HEK293T (cell line): Measurements from ENCODE around the gene LRMDA.

Experiments
- CTCF ChIA-PET: fragments of 350-600 bp; formaldehyde crosslinking; extraction: SDS; loops from one replicate; lab custom pipeline; 2021; ENCODE audit warnings: antibody characterized with exemption, inconsistent platforms; lab: Yijun Ruan, JAX
- POLR2A ChIA-PET: fragments of 350-600 bp; formaldehyde crosslinking; extraction: SDS; loops from one replicate; lab custom pipeline; 2020; ENCODE audit warnings: antibody characterized with exemption, inconsistent platforms; lab: Yijun Ruan, JAX
- DNase-seq: peaks from one replicate; pipeline ENCODE4 v3.0.0; 2012; ENCODE audit warnings: mixed read lengths; ENCODE audit errors: extremely low spot score
- ARNT ChIP-seq: fragments of 450-650 bp; IDR thresholded peaks from 2 replicates; pipeline ENCODE4 v1.6.1; 2017; ENCODE audit warnings: mild to moderate bottlenecking
- BHLHE40 ChIP-seq: fragments of 450-650 bp; IDR thresholded peaks from 2 replicates; pipeline ENCODE4 v1.6.1; 2016; ENCODE audit warnings: mild to moderate bottlenecking, moderate library complexity, borderline replicate concordance
- CTBP1 ChIP-seq: fragments of 450-650 bp; IDR thresholded peaks from 2 replicates; pipeline ENCODE4 v1.6.1; 2016; ENCODE audit warnings: borderline replicate concordance
- ELF4 ChIP-seq: fragments of 450-650 bp; IDR thresholded peaks from 2 replicates; pipeline ENCODE4 v1.6.1; 2017; ENCODE audit warnings: antibody characterized with exemption
- FOXA1 ChIP-seq: fragments of 450-650 bp; IDR thresholded peaks from 2 replicates; pipeline ENCODE4 v1.6.1; 2016; ENCODE audit warnings: mild to moderate bottlenecking
- FOXK2 ChIP-seq: fragments of 450-650 bp; IDR thresholded peaks from 2 replicates; pipeline ENCODE4 v1.6.1; 2016; ENCODE audit warnings: mild to moderate bottlenecking
- FOXM1 ChIP-seq: fragments of 450-650 bp; IDR thresholded peaks from 2 replicates; pipeline ENCODE4 v1.6.1; 2017; ENCODE audit warnings: mild to moderate bottlenecking, borderline replicate concordance
- HDGF ChIP-seq: fragments of 450-650 bp; IDR thresholded peaks from 2 replicates; pipeline ENCODE4 v1.6.1; 2017; ENCODE audit warnings: antibody characterized with exemption, borderline replicate concordance
- L3MBTL2 ChIP-seq: fragments of 450-650 bp; conservative IDR thresholded peaks from 2 replicates; pipeline ENCODE4 v1.6.1; 2016; ENCODE audit warnings: mild to moderate bottlenecking
- LEF1 ChIP-seq: fragments of 450-650 bp; IDR thresholded peaks from 2 replicates; pipeline ENCODE4 v1.6.1; 2017; ENCODE audit warnings: mild to moderate bottlenecking, borderline replicate concordance
- NFRKB ChIP-seq: fragments of 450-650 bp; IDR thresholded peaks from 2 replicates; pipeline ENCODE4 v1.6.1; 2016; ENCODE audit warnings: mild to moderate bottlenecking, moderate library complexity
- SP1 ChIP-seq: fragments of 450-650 bp; IDR thresholded peaks from 2 replicates; pipeline ENCODE4 v1.6.1; 2017
- SUZ12 ChIP-seq: fragments of 450-650 bp; IDR thresholded peaks from 2 replicates; pipeline ENCODE4 v1.6.1; 2016; ENCODE audit warnings: mild to moderate bottlenecking
- TARDBP ChIP-seq: fragments of 450-650 bp; IDR thresholded peaks from 2 replicates; pipeline ENCODE4 v1.6.1; 2016
- ZNF384 ChIP-seq: fragments of 450-650 bp; IDR thresholded peaks from 2 replicates; pipeline ENCODE4 v1.6.1; 2016
- TF ChIP-seq, protein P1 (sequence below): fragments of 450-650 bp; IDR thresholded peaks from 2 replicates; pipeline ENCODE4 v1.6.1; 2016

LRMDA gene

DNA sequence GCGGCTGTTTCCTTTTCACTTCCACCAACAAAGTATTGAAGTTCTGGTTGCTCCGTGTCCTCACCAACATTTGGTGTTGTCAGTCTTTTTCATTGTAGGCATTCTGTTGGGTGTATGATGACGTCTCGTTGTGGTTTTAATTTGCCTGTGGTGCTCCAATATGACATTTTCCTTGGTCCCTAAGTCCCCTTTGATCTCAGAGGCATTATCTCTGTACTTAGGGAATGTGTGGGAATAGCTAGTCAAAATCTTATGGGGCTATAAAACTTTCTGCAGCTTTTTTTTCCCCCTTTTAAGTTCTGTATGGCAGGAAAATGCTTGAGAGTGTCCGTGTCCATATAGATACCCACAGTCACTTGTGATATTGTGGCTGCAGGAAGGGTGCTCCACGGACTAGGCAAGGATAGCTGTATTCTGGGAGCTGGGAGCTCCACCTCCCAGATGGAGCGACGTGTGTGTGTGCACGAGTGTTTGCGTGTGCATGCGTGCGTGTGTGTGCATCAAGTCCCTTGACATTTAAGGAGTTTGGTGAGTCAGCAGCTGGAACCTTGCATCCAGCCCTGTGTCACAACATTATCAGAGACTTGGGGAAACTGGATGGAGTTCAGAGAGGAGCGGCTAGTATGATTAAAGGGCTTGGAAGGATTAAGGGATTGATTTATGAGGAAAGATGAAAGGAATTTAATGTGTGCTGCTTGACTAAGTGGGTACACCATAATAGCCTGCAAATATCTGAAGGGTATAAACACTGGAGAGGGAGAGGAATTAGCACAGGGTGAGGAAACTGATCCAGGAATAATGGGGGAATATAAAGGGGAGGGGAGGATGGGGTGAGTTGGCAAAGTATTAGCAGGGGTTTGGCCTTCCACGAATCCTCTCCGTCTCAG lies 66.8 kb downstream of the LRMDA start:
- POLR2A ChIA-PET = interaction anchor here (0.7 to 1.5 kb wide), 5 partner anchors 11 to 96 kb away, joined by 3 to 8 read pairs (median 4); partner anchors contain the start of gene ZNF503
- CTCF ChIA-PET = interaction anchor here (0.8 kb wide), 1 partner anchor 64 kb away, joined by 5 read pairs; no protein-coding TSS in a partner anchor
- TF ChIP-seq CTBP1 (no peak), L3MBTL2 (no peak), SP1 (no peak), ARNT (no peak), ELF4 (no peak), TARDBP (no peak)
- TF ChIP-seq, protein P1, sequence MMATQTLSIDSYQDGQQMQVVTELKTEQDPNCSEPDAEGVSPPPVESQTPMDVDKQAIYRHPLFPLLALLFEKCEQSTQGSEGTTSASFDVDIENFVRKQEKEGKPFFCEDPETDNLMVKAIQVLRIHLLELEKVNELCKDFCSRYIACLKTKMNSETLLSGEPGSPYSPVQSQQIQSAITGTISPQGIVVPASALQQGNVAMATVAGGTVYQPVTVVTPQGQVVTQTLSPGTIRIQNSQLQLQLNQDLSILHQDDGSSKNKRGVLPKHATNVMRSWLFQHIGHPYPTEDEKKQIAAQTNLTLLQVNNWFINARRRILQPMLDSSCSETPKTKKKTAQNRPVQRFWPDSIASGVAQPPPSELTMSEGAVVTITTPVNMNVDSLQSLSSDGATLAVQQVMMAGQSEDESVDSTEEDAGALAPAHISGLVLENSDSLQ = peak; percentile 87
- no peak for DNase-seq

DNA sequence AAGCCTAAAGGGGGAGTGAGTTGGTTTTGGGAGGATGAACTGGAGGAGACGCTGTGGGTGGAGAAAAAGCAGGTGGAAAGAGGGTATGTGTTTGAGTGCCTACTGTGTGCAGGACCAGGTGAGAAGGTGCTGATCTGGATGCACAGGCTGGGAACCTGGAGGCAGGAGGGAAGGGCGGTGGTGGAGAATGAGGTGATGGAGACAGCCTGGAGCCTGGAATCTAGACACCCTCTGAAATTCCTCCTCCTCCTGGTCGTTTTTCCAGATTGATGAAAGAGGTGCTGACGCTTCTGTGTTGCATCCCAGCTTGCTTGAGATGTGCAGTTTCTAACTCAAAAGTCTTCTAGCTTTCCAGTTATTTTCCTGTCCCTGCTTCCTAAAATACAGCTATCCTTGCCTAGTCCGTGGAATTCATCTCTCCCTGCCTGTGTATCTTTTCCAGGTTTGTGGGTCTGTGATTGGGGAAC lies 67.5 kb downstream of the LRMDA start:
- TF ChIP-seq SUZ12 = no peak
- TF ChIP-seq LEF1 = no peak
- TF ChIP-seq HDGF = no peak
- no peak for TF ChIP-seq FOXA1
- no peak for TF ChIP-seq TARDBP
- TF ChIP-seq NFRKB = no peak
- POLR2A ChIA-PET = interaction anchor here (0.7 to 1.5 kb wide), 5 partner anchors 11 to 97 kb away, joined by 3 to 8 read pairs (median 4); partner anchors contain the start of gene ZNF503
- DNase-seq = no peak
- CTCF ChIA-PET = no interaction called here

DNA sequence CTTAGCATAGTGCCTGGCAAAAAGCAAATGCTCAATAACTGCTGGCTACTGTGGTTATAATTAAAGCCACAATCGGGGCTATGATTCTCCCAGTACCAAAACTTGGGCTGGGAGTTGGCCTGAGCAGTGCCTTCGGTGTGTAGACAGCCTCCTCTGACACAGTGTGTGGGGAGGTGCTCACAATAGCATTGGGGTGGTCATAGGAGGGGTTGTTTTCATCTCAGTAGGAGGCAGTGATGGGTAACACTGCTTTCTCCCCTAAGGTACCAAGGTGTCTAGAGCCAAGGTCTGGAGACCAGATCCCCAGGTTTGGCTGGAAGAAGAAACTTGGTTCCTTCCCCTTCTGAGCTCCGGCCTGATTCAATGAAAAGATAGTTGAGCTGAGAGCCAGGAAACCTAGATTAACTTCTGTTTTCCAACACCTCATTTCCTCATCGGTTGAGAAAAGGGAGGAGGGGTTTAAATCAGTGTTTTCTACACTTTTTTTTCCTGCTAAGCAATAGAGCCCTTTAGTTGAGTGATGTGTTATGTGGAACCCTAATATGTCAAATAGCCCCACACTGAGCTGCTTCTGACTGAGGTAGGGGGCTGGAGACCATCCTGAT lies 68.2 kb downstream of the LRMDA start:
- ChIA-PET CTCF (no interaction called here), POLR2A (no interaction called here)
- no peak for DNase-seq
- TF ChIP-seq L3MBTL2 = no peak
- no peak for TF ChIP-seq TARDBP
- TF ChIP-seq FOXK2 = no peak
- TF ChIP-seq SP1 = no peak
- no peak for TF ChIP-seq ELF4
- TF ChIP-seq SUZ12 = no peak
- TF ChIP-seq FOXM1 = no peak
- TF ChIP-seq ZNF384 = no peak
- no peak for TF ChIP-seq LEF1
- TF ChIP-seq NFRKB = no peak
- no peak for TF ChIP-seq BHLHE40
- TF ChIP-seq HDGF = no peak
- no peak for TF ChIP-seq FOXA1
- TF ChIP-seq ARNT = no peak
- TF ChIP-seq, protein P1 = no peak
- no peak for TF ChIP-seq CTBP1

DNA sequence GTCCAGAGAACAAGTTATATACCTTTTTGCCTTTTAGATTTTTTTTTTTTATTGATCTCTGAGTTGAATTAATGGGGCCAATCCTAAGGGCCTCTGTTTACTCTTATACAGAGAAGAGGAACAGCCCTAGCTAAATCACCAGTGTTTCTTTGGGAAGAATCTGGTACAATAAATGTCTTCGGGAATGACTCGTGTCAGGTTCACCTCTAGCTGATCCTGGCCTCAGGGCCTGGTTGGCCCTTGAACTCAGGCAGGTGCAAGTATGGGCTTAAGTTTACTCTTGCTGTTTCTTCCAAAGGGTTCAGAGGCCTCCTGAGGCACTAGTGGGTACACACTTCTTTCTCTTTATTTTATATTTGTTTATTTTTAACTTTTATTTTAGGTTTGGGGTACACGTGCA lies 71.0 kb downstream of the LRMDA start:
- CTCF ChIA-PET = no interaction called here
- no peak for DNase-seq
- POLR2A ChIA-PET = interaction anchor here (0.8 kb wide), 1 partner anchor 100 kb away, joined by 3 read pairs; the partner anchor contains the start of gene ZNF503
- TF ChIP-seq LEF1 = no peak
- no peak for TF ChIP-seq ELF4
- no peak for TF ChIP-seq ZNF384
- no peak for TF ChIP-seq TARDBP
- no peak for TF ChIP-seq HDGF
- no peak for TF ChIP-seq CTBP1
- no peak for TF ChIP-seq SUZ12
- TF ChIP-seq ARNT = no peak
- TF ChIP-seq SP1 = no peak
- TF ChIP-seq NFRKB = no peak
- no peak for TF ChIP-seq FOXM1

DNA sequence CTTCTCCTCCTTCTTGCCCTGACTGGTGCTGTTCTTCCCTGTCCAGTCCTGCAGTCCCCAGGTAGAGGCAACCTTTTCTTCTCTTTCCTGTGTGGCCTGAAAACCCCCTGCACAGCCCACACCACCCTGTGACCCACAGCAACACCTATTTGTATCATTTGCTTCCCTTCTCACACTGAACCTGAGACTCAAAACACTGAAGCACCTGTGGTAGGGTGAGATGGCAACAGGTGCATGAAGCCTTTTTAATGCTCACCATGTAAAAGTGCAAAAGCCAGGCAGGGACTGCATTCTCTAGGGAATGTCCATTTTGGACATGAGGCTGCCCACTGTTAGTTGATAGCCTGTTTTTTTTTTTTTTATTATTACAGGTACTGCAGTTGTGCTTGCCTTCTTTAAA lies 71.4 kb downstream of the LRMDA start:
- TF ChIP-seq FOXA1 (no peak), CTBP1 (no peak), SUZ12 (no peak), L3MBTL2 (no peak), FOXM1 (no peak), ARNT (no peak), ELF4 (no peak), TARDBP (no peak), HDGF (no peak), BHLHE40 (no peak), FOXK2 (no peak), ZNF384 (no peak), LEF1 (no peak), SP1 (no peak), NFRKB (no peak)
- TF ChIP-seq, protein P1 = no peak
- ChIA-PET POLR2A (no interaction called here), CTCF (no interaction called here)

More for the DNA sequence above, 71.4 kb downstream of the LRMDA start:
- no peak for DNase-seq
